ENCODE measurements around the gene FER. TPM values are rescaled to one million over a fixed set of nuclear protein-coding genes. Genes with fewer than 3 reads are reported as not detected.

FER gene
- total RNA-seq, 1 donor from 2014 or later = 13.4 TPM

- Histone ChIP-seq H3K9me3 (replicated peaks) (peaks cover 3% of the 10 kb centered on the region), H3K4me3 (no peak overlapping the region), H3K27me3 (ENCODE audit: low read depth) (no peaks in the 10 kb centered on the region), H3K27ac (replicated peaks) (no peak overlapping the region), H3K36me3 (no peaks in the 10 kb centered on the region), H3K4me1 (no peaks in the 10 kb centered on the region)
- TF ChIP-seq, protein P1, sequence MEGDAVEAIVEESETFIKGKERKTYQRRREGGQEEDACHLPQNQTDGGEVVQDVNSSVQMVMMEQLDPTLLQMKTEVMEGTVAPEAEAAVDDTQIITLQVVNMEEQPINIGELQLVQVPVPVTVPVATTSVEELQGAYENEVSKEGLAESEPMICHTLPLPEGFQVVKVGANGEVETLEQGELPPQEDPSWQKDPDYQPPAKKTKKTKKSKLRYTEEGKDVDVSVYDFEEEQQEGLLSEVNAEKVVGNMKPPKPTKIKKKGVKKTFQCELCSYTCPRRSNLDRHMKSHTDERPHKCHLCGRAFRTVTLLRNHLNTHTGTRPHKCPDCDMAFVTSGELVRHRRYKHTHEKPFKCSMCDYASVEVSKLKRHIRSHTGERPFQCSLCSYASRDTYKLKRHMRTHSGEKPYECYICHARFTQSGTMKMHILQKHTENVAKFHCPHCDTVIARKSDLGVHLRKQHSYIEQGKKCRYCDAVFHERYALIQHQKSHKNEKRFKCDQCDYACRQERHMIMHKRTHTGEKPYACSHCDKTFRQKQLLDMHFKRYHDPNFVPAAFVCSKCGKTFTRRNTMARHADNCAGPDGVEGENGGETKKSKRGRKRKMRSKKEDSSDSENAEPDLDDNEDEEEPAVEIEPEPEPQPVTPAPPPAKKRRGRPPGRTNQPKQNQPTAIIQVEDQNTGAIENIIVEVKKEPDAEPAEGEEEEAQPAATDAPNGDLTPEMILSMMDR (IDR thresholded peaks at IDR 0.05; ENCODE audit: borderline replicate concordance) = no peak
- intact Hi-C loops (cut with micrococcal nuclease) = no loop called here
- DNase-seq = no peak
Observed at GRCh38 chr5:109126481-109126880, 378.8 kb downstream of the FER start.

DNA sequence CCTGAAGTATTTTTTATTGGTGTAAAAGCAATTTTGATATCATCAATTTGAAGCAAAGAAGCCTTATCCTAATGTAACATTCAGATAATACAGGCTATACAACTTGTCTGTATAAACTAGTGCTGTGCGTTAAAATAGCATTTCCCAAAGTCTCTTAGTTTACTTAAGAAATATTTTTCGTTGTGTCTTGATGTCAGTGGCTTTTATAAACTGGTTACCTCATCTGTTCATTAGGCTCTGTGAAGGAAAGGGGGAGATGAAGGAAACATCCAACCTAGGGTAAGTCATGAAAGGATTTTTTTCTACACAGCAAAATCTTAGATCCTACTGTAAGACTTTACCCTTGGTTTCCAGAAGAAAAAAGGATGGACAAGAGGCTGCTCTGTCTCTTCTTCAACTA is 389.2 kb downstream of the FER start:
- Histone ChIP-seq H3K27ac (replicated peaks) (no peak overlapping the region), H3K4me1 (peaks cover 13% of the 10 kb centered on the region), H3K27me3 (ENCODE audit: low read depth) (no peaks in the 10 kb centered on the region), H3K4me3 (no peak overlapping the region), H3K9me3 (replicated peaks) (no peaks in the 10 kb centered on the region), H3K36me3 (no peaks in the 10 kb centered on the region)
- intact Hi-C loops (cut with micrococcal nuclease) = no loop called here
- no peak for DNase-seq
- TF ChIP-seq, protein P1 (IDR thresholded peaks at IDR 0.05; ENCODE audit: borderline replicate concordance) = no peak

DNA sequence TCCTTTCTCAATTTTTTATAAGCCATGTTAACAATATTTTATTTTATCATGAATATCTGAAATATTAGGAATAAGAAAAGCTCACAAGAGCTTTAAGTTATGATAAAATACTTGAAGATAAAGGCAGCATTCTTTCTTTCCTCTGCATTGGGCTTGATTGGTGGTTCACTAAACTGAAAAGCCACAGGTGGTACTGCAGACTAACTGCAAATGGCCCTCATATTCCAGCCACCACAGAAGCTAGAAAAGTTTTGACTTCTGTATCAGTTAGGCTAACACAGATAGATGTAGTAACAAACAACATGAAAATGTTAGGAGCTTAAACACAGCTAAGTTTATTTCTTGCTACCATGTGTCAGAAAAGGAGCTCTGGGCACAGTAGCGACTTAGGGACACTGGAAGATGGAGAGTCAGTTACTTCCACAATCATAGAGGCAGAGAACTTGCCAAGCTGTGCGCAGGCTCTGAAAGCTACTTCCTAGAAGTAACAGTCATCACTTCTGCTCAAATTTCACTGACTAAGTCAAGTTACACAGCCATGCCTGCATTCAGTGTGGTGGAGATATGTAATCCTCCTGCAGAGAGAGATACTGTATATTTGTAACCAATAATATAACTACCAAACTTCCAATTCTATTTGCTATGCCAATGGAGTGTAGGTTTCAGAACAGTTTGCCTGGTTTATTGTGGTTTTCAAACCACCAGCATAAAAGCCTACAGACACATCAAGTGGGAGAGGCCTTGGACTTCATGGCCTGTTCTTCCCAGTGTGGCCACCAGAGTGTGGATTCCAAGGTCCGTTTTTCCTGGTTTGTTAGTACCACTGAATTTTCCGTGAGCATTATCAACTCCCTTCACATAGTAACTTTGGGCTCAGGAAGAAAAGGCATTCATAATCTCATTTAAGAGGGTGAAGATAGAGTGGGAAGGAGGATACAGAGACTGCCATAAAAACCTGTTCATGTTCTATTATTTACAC is 393.8 kb downstream of the FER start:
- H3K27ac ChIP-seq (replicated peaks) = no peak overlapping the region
- H3K9me3 ChIP-seq (replicated peaks) = no peaks in the 10 kb centered on the region
- H3K4me1 ChIP-seq = peaks cover 3% of the 10 kb centered on the region
- intact Hi-C loops (cut with micrococcal nuclease) = no loop called here
- no peak for DNase-seq
- no peaks in the 10 kb centered on the region for H3K27me3 ChIP-seq (ENCODE audit: low read depth)
- H3K36me3 ChIP-seq = no peaks in the 10 kb centered on the region
- TF ChIP-seq, protein P1 (IDR thresholded peaks at IDR 0.05; ENCODE audit: borderline replicate concordance) = no peak
- H3K4me3 ChIP-seq = no peak overlapping the region

DNA sequence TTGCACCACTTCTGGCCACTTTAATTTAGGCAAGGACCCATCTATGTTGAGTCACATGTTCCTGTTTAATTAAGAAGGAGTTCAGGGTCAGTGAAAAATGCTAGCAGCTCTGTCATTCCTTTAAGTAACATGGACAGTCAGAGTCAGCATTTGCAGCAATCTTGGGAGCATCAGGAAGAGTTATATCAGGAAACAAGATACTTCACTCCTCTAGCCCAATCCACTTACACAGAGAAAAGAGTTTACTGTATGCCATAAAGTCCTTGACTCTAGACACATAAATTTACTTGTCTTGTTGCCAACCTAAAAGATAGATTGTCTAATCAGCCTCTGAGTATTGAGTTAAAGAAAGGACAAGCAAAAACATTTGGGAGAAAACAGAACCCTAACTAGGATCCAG is 395.3 kb downstream of the FER start:
- Histone ChIP-seq H3K4me1 (peaks cover 3% of the 10 kb centered on the region), H3K9me3 (replicated peaks) (no peaks in the 10 kb centered on the region), H3K4me3 (no peak overlapping the region), H3K36me3 (no peaks in the 10 kb centered on the region), H3K27me3 (ENCODE audit: low read depth) (no peaks in the 10 kb centered on the region), H3K27ac (replicated peaks) (no peak overlapping the region)
- intact Hi-C loops (cut with micrococcal nuclease) = no loop called here
- no peak for DNase-seq
- TF ChIP-seq, protein P1 (IDR thresholded peaks at IDR 0.05; ENCODE audit: borderline replicate concordance) = no peak

- Histone ChIP-seq H3K36me3 (no peaks in the 10 kb centered on the region), H3K9me3 (replicated peaks) (no peaks in the 10 kb centered on the region), H3K4me1 (peaks cover 3% of the 10 kb centered on the region), H3K27ac (replicated peaks) (no peak overlapping the region), H3K4me3 (no peak overlapping the region), H3K27me3 (ENCODE audit: low read depth) (no peaks in the 10 kb centered on the region)
- TF ChIP-seq, protein P1 (IDR thresholded peaks at IDR 0.05; ENCODE audit: borderline replicate concordance) = no peak
- no peak for DNase-seq
- intact Hi-C loops (cut with micrococcal nuclease) = no loop called here
Observed at GRCh38 chr5:109145139-109145538, 397.4 kb downstream of the FER start.

All from left ventricle myocardium inferior (tissue), 1 donor.